Measurements from ENCODE around the gene ZCCHC24. TPM values are rescaled to one million over a fixed set of nuclear protein-coding genes. Genes with fewer than 3 reads are reported as not detected.
A peak's percentile ranks its signal among the peaks of the same experiment; 100 is the strongest.

ZCCHC24 gene
- total RNA-seq, 1 donor from 2014 or later: 5.9 TPM

- peaks cover 7% of the 10 kb centered on the region for H3K9me3 Mint-ChIP-seq
- DNase-seq (ENCODE audit: low spot score): no peak
- no peaks in the 10 kb centered on the region for H3K79me2 ChIP-seq (ENCODE audit: low read depth)
- H3K36me3 ChIP-seq: no peaks in the 10 kb centered on the region
- H3K27me3 Mint-ChIP-seq (ENCODE audit: insufficient read depth, low read depth): peaks cover 14% of the 10 kb centered on the region
- H3K4me3 Mint-ChIP-seq: no peak overlapping the region
- H3F3A ChIP-seq (ENCODE audit: low read depth): peaks cover under 1% of the 10 kb centered on the region
- H3K27me3 ChIP-seq: peaks cover 28% of the 10 kb centered on the region
- no peaks in the 10 kb centered on the region for H3K9me3 ChIP-seq (ENCODE audit: low read depth)
- TF ChIP-seq EZH2phosphoT487 (IDR thresholded peaks at IDR 0.05): no peak
- no peak for TF ChIP-seq CTCF (IDR thresholded peaks at IDR 0.05)
- TF ChIP-seq EZH2 (IDR thresholded peaks at IDR 0.05): no peak
- no peak overlapping the region for H3K27ac ChIP-seq
- no peak overlapping the region for H3K4me2 ChIP-seq
- no peak overlapping the region for H3K27ac Mint-ChIP-seq
- H3K36me3 Mint-ChIP-seq: no peaks in the 10 kb centered on the region
- no peak overlapping the region for H3K9ac ChIP-seq
- peak overlapping the region; percentile 10 for H2AFZ ChIP-seq (replicated peaks)
- no peak overlapping the region for H3K4me3 ChIP-seq
- peaks cover 24% of the 10 kb centered on the region for H3K4me1 Mint-ChIP-seq
- no peaks in the 10 kb centered on the region for H4K20me1 ChIP-seq (ENCODE audit: low read depth)
- peaks cover 10% of the 10 kb centered on the region for H3K4me1 ChIP-seq
These were observed 6.8 kb upstream of the ZCCHC24 start for GRCh38 chr10:79452174-79452611.

- peaks cover 17% of the 10 kb centered on the region for H3K4me1 ChIP-seq
- H3K4me3 ChIP-seq: no peak overlapping the region
- no peak overlapping the region for H3K9ac ChIP-seq
- no peak overlapping the region for H3K27ac Mint-ChIP-seq
- no peak overlapping the region for H3K4me2 ChIP-seq
- H3K79me2 ChIP-seq (ENCODE audit: low read depth): no peaks in the 10 kb centered on the region
- no peak overlapping the region for H3K27ac ChIP-seq
- H3K27me3 ChIP-seq: peaks cover 36% of the 10 kb centered on the region
- H3F3A ChIP-seq (ENCODE audit: low read depth): peaks cover 9% of the 10 kb centered on the region
- no peaks in the 10 kb centered on the region for H3K9me3 ChIP-seq (ENCODE audit: low read depth)
- TF ChIP-seq CTCF (IDR thresholded peaks at IDR 0.05): no peak
- no peak for TF ChIP-seq EZH2phosphoT487 (IDR thresholded peaks at IDR 0.05)
- TF ChIP-seq EZH2 (IDR thresholded peaks at IDR 0.05): no peak
- no peak overlapping the region for H2AFZ ChIP-seq (replicated peaks)
- H3K4me3 Mint-ChIP-seq: no peak overlapping the region
- H3K36me3 Mint-ChIP-seq: no peaks in the 10 kb centered on the region
- no peaks in the 10 kb centered on the region for H4K20me1 ChIP-seq (ENCODE audit: low read depth)
- no peaks in the 10 kb centered on the region for H3K36me3 ChIP-seq
- peaks cover 19% of the 10 kb centered on the region for H3K27me3 Mint-ChIP-seq (ENCODE audit: insufficient read depth, low read depth)
- H3K9me3 Mint-ChIP-seq: peaks cover 6% of the 10 kb centered on the region
- peaks cover 31% of the 10 kb centered on the region for H3K4me1 Mint-ChIP-seq
- DNase-seq (ENCODE audit: low spot score): no peak
These were observed 5.7 kb upstream of the ZCCHC24 start for GRCh38 chr10:79451046-79451699.

- Histone ChIP-seq H4K20me1 (ENCODE audit: low read depth) (no peaks in the 10 kb centered on the region), H3F3A (ENCODE audit: low read depth) (peaks cover 14% of the 10 kb centered on the region), H3K27me3 (peaks cover 27% of the 10 kb centered on the region), H3K79me2 (ENCODE audit: low read depth) (no peaks in the 10 kb centered on the region), H3K9me3 (ENCODE audit: low read depth) (no peaks in the 10 kb centered on the region), H3K4me1 (peaks cover 17% of the 10 kb centered on the region), H2AFZ (replicated peaks) (no peak overlapping the region), H3K9ac (no peak overlapping the region), H3K36me3 (no peaks in the 10 kb centered on the region), H3K4me2 (peak overlapping the region; percentile 57), H3K4me3 (no peak overlapping the region), H3K27ac (no peak overlapping the region)
- Mint-ChIP-seq H3K27ac (no peak overlapping the region), H3K4me3 (peak overlapping the region; percentile 4), H3K27me3 (ENCODE audit: insufficient read depth, low read depth) (peaks cover 21% of the 10 kb centered on the region), H3K9me3 (no peaks in the 10 kb centered on the region), H3K36me3 (no peaks in the 10 kb centered on the region), H3K4me1 (peaks cover 32% of the 10 kb centered on the region)
- no peak for TF ChIP-seq EZH2 (IDR thresholded peaks at IDR 0.05)
- TF ChIP-seq CTCF (IDR thresholded peaks at IDR 0.05): no peak
- TF ChIP-seq EZH2phosphoT487 (IDR thresholded peaks at IDR 0.05): no peak
- peak; percentile 28 for DNase-seq (ENCODE audit: low spot score)
These were observed 4.0 kb upstream of the ZCCHC24 start for GRCh38 chr10:79449181-79450146.
